NCI-H226 (cell line): Measurements from ENCODE around the gene NEMP2.

Experiments
- DNase-seq: peaks from one replicate; pipeline ENCODE4 v3.0.0-alpha.2; 2015

Gene NEMP2

DNA sequence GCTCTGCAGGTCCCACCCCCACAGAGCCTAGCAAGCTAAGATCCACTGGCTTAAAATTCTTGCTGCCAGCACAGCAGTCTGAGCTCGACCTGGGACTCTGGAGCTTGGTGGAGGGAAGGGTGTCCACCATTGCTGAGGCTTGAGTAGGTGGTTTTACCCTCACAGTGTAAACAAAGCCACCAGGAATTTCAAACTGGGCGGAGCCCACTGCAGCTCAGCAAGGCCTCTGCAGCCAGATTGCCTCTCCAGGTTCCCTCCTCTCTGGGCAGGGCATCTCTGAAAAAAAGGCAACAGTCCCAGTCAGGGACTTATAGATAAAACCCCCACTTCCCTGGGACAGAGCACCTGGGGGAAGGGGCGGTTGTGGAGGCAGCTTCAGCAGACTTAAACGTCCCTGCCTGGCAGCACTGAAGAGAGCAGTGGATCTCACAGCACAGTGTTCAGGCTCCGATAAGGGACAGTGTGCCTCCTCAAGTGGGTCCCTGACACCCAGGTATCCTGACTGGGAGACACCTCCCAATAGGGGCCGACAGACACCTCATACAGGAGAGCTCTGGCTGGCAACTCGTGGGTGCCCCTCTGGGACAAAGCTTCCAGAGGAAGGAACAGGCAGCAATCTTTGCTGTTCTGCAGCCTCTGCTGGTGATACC, 20.0 kb upstream of the NEMP2 start:
- no peak for DNase-seq

DNA sequence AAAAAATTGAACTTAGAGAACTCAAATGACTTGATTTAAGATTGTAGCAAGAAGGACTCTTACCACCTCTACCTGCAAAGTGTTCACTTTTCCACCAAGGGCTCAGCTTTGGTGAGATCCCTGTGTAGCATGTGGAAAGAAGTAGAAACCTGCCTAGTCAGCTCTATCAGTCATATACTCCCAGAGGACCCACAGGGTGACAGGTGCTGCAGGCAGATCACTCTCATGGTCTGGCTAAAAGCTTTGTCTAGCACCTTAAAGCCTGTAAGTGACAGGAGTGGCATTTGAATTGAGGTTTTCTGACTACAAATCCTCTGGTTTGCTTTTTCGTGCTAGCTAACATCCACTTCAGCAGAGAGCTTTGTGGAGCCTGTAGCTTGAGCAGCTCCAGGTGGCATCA, 18.7 kb upstream of the NEMP2 start:
- DNase-seq: no peak

DNA sequence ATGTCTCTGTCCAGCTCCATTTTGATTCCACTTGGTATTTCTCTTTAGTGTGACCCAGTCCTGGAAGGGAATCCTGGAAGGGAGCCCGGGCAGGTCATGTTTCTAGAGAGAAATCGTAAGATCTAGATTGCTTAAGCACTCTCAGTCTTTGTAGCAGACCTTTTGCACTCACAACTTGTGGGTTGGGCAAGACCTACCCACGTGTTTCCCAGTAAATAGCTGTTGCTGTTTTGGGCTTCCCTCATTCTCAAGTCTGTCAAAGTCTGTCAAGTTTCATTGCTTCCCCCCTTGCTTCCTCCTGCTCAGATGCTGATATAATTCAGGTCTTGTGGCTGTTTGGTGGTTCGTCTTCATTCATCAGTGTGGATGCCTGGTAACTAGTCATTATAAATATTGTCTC, 17.4 kb upstream of the NEMP2 start:
- DNase-seq: peak; percentile 54

DNA sequence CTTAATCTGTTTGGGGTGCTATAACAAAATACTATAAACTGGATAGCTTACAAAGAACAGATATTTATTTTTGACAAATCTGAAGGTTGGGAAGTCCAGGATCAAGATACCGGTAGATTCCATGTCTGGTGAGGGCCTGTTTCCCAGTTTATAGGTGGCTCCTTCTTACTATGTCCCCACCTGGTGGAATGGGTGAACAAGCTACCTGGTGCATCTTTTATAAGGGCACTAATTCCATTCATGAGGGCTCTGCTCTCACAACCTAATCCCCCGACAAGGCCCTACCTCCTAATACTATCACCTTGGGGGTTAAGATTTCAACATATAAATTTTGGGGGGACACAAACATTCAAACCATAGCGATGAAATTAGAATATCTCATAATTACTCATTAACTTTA, 15.6 kb upstream of the NEMP2 start:
- DNase-seq: no peak

DNA sequence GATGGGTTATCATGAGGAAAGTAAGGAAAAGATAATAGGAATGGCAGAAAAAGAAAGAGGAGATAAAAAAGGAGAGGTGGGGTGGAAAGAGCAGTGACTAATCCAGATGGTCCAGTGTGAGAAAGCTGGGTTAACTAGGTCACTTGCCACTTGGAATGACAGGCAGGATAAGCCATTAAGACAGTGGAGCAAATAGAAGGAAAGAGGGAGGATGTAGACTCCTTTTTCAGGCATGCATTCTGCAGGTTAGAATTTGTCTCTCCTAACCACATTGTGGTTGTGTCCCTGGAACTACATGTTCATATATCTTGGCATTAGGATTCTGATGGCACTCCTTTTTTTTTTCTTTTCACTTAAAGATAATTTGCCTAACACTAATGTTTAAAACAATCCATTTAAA, 13.4 kb upstream of the NEMP2 start:
- DNase-seq: peak; percentile 23

DNA sequence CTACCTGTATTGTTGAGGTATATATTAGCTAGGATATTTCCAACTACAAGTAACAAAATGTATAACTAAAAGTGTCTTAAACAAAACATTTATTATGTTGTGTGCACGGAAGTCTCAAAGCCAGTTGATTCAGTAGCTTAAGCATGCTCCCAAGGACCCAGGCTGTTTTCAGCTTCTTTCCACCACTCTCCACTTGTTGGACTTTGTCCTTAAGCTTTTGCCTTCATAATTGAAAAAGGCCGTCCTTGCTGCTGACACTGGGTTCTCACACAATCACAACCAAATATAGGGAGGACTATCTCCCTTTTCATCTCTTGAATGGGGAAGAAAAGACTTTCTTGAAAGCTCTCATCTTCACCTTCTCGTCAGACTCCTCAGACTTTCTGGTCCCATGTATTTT, 12.2 kb upstream of the NEMP2 start:
- DNase-seq: no peak

DNA sequence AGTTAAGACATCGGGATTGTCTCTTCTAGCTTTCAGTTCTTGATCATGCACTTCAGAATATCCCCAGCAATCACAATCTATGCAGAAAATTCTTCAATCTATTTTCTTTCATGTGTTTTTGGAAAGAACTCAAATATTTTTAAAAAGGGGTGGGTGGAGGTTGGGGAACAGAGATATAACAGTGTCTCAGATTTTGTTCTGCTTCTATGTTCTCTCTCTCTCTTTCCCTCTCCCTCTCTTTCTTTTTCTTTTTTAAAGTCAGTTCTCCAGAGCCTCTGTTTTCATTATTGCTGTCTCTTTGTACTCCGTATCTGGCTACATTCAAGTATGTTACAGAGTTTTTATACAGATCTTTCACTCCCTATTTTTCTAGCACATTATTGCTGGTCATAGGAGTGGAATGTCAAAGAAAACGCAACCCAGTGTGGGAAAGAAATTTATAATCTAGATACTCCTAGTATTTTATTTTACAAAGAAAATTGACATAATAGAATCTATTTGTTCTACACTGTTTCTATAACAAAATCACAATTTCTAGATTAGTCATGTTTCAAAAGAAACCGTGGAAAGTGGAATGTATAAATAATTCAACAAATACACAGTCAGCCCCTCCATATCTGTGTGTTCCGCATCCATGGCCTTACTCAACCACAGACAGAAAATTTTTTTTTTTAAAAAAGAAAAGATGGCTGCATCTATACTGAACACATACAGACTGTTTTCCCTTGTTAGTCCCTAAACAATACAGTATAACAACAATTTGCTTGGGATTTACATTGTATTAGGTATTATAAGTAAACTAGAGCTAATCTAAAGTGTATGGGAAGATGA, 11.2 kb upstream of the NEMP2 start:
- no peak for DNase-seq

DNA sequence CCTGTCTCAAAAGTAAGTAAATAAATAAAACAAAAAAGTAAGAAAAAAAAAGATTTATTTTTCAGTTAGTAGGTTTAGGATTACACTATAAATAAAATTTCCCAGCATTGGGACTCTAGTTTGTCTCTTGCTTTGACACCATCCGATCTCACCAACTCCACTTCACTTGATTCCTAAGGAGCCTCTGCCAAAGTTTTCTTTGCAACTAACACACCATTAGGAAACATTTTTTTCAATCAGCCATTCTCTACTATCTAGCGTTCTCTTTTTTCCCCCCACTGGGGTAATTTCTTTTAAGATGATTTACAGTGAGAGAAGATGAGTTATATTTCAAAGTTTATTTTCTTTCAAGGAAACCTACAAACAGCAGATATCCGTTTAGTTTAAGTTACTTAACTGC, 10.6 kb upstream of the NEMP2 start:
- DNase-seq: no peak

DNA sequence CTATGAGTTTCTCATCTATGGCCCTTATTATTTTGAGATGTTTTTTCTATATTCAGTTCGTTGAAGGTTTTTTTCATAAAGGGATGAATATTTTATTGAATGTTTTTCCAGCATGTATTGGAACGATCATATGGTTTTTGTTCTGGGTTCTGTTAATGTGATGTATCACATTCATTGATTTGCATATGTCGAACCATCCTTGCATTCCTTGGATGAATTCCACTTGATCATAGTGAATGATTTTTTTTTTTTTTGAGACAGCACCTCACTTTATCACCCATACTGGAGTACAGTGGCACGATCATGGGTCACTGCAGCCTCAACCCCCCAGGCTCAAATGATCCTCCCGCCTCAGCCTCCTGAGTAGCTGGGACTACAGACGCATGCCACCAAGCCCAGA, 5.5 kb upstream of the NEMP2 start:
- DNase-seq: no peak

DNA sequence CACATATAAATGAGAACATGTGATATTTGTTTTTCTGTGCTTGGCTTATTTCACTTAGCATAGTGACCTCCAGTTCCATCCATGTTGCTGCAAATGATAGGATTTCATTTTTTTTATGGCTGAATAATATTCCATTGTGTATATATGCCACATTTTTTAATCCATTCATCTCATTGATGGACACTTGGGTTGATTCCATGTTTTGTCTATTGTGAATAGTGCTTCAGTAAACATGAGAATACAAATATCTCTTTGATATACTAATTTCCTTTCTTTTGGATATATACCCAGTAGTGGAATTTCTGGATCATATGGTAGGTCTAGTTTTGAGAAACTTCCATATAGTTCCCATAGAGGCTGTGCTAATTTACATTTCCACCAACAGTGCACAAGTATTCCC, 3.7 kb upstream of the NEMP2 start:
- no peak for DNase-seq

DNA sequence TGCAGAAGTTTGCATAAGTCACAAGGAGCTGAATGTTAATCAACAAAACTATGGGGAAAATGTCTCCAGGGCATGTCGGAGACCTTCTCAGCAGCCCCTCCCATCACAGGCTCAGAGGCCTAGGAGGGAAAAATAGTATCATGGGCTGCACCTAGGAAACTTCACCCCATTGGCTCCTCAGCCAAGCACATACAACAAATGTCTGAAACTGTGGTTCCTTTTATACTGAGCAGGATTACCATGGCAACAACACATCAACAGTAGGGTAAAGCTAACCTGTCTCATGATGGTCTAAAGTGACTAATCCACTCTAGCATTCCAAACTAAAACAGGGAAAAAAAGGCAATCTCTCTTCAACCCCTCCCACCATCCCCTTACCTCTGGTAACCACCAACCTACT, 3.2 kb upstream of the NEMP2 start:
- peak; percentile 56 for DNase-seq

DNA sequence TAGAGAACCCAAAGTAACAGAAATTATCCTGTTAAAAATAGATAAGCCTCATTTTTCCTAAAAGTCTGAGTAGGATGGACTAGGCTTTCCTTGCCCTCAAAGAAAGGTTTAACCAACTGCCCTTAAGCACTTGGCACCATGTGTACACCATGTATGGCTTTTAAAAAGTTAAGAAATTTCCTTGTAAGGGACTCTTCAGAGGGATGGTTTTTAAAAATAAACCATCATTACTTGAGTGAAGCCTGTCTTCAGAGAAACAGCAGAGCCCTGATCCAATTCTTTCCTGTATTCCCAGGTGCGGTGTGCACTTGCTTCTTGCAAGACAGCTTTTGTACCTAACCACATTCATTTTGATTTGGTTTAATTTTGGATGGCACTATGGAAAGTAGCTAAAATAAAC, 1.1 kb upstream of the NEMP2 start:
- DNase-seq: no peak

DNA sequence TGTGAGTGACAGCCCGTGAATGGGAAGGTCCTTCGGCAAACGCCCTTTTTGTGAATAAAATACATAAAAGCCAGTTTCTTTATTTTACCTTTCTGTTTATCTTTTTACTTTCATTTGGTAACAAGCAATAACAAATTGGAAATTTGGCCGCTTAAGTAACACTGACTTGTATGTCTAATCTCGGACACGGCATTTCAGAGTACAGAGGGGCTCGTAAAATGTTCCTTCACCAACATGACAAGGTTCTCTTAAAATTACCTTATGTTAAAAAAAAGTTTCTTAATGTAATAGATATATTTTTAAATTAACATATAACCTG, 558 bp upstream of the NEMP2 start:
- no peak for DNase-seq

DNA sequence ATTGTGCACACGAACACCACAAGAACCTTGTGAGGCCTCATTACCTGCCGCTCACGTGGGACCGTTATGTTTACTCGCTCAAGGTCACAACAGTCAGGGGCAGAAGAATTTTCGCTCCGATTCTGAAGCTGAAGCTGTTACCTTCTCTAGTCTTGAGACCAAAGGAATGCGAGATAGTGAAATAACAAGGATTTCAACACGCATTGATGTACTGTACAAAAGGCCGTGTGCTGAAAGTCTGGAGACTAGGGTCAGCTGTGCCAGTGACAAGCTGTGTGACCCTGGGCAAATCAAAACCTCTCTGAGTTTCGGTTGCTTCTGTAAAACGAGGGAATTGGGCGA, 583 bp downstream of the NEMP2 start:
- no peak for DNase-seq

DNA sequence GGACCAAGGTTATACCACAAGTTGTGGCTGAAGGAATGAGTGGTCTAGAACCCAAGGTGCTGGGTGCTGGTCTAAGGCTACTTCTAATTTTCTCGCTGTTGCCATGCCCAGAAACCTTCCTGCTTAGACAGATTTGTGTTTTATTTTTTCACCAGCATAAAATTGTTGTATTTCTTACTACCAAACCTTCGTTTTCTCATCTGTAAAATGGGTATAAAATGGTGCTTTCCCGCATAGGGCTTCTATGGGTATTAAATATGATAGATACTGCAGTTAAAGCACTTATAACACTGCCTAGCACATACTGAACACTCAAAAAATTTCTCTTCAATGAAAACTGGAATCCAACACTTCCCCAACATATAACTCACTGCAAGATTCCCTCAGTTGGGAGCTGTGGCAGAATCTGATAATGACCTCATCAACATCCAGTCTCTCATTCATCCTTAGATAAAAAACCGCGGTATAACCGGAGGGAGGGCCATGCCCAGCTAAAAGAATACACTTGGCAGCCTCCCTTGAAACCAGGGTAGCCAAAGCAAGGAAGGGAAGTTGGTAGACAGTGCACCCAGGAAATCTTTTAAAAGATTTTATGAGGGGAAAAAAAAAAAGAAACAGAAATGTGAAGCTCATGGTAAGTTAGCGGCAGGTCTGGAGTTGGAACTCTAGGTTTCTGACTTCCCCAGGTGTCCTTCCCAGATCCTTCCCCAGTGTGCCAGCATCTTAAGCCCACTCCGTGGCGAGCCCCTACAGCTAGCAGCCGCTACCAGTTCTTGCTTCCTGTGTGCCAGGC, 1.2 kb downstream of the NEMP2 start:
- DNase-seq: peak; percentile 70

DNA sequence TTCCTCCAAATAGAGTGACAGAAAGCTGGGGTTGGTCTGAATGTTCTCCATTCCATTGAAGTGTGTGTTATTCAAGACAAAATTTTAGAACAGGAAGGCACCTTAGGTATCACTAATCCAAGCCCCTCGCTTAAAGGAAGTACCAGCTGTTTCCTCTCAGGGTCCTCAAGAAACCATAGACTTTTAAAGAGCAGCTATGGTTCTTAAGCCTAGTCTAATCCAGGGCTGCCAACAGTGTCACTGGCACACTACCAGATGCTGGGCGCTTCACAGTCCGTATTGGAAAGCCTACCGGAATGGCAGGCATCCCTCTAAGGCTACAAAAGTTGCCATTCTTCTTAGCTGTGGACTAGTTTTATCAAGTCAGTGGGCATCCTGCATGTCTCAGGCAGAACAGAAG, 1.9 kb downstream of the NEMP2 start:
- DNase-seq: no peak

DNA sequence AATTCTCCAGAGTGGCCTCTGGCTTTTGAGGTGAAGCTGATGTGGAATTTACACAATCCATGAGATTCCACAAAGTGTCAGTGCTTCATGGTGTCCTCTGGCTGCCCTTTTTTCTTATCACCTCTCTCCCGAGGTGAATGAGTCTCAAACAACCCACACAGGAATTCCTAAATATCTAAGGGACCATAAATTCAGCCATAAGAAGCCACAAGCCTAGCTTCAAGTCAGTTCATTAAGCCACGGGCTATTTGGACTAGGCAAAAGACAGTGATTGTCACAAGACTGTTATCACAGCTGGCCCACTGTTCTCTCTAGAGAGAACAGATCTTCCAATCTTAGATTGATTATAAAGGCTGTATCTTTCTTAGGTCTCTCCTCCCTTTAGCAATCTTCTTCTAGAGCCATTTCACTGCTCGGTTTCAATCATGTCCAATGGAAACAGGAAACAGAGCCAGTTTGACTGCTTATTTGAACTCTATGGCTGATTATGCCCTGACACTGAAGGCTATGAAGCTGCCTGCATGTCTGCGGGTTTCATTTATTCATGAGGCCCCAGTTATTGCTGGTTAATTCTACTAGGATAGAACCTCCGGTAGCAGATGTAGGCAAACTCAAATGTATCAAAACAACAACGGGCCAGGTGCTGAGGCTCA, 4.1 kb downstream of the NEMP2 start:
- DNase-seq: peak; percentile 60

DNA sequence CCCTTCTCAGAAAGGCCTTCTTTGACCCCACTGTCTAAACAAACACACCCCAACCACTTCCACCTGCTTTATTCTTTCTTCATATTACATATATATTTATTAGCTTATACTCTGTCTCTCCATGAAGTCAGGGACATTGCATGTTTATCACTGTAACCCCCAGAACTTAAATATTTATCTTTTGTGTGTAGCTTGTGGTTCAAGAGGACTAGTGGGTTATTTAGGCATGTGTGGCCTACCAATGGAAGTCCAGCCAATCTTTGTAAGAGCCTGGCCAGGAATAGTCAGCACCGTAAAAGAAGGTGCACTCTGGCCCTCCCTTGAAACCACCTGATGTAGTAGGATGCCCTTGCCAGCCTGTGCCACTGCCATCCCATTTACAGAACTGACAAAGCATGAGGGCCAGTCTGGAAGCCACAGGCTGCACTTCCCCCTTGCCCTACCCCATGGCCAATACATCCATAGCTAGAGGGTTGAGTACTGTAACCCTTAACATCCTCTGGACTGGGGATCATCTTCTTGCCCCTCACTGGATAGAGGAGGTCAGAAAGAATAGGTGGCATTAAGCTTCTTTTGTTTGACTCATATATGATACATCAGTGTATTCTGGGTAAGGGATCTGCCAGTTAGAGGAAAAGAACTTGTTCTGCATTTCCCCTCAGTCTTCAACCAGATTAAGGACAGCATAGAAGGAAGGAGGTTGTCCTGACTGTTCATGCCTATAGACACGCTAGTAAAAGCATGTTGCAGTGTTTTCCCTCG, 4.9 kb downstream of the NEMP2 start:
- DNase-seq: no peak

DNA sequence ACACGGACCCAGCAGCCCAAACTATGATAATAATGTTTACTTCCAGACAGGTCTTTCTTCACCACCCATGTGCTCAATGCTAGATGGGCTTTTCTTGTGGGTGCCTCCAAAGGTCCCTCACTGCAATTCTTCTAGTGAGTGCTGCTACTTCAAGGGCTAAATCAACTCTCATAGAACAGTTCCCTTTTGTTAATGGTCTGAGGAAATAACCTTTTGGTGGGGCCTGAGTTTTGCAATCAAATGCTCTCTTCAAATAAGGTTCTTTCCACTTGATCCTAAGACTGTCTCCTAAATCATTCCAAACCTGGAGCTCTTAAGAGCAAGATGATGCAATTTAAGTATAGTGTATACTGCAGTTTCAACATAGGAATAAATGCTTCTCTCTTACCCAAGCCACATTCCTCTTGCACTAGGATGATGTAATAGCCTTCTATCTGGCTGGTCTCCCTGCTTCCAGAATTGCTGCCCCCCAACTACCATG, 6.0 kb downstream of the NEMP2 start:
- DNase-seq: peak; percentile 73

DNA sequence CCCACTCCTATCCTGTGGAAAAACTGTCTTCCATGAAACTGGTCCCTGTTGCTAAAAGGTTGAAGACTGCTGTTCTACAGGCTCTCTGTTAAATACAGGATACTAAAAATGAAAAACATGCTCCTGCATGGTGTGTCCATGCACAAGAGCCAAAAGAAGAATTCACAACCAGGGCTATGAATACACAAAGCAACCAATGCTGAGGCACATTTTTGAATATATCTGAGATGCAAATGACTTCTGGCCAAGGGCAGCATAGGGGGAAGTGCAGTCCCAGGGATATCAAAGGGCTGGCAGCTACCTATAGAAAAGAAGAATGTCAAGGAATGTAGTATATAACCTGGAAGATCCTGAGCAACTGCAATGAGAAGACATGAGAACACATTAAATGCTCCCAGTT, 6.6 kb downstream of the NEMP2 start:
- DNase-seq: no peak

DNA sequence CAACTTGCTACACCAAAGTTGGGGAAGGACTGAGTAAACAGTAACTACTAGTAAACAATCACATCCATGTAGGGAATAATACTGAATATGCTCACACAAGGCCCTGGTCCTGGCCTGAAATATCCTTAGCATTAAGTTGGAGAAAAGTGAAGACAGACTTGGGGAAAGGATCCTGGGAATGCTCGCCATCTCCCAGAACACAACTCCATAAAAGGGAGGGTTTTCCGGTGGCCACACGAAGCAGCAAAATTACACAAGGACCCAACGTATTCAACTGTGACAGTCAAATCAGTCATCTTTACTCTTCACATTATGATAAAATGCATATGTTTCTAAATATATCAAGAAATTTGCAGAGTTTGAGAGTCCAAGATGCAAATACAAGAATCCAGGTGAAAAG, 7.3 kb downstream of the NEMP2 start:
- DNase-seq: no peak

DNA sequence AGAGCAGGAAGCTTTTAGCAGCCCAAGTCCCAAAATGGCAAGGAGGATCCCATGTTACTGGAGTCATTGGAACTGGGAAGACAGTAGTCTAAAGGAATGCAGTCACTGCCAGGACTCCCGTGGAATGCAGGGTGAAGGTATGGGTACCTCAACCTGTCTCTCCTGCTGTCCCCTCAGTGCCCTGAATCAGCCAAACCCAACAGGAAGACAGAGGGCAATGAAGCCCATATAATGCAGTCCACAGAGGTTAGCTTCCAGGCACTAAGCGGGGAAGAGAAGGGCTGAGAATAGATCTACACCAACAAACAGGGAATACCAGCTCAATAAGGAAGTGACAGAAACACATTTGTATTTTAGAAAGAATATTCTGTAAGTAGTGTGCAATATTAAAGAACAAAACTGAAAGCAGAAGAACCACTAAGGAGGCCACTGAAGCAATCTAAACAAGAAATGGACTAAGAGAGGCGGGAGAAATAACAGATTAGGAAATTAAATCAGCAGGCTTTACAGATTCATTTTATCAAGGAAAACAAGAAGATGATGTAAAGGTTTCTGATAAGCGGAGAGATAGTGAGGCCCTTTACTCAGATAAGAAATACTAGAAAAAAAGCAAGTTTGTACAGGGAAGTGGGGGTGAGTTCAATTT, 8.3 kb downstream of the NEMP2 start:
- DNase-seq: no peak
